CD4-positive, alpha-beta T cell treated with Interleukin-6 for 4 hours (primary cell): ENCODE measurements around the gene POU4F1.
"Not testable (repeated sequence)": the region's sequence is repeated elsewhere in the genome, so short reads cannot be mapped to it uniquely, and the experiment has no call there.

Source experiments
- DNase-seq: peaks from one replicate; pipeline ENCODE4 v3.0.0-alpha.2; 2020; ENCODE audit warnings: mixed read lengths

Gene POU4F1

GRCh38 chr13:78603240-78603957 is at the start of gene POU4F1:
Gene POU4F1 (minus strand): TSS chr13:78603552. CDS start chr13:78603326, 226 bp downstream.
- DNase-seq, result peak; percentile 47

GRCh38 chr13:78652651-78653050 is 49.3 kb upstream of the POU4F1 start:
- no peak for DNase-seq

- no peak for DNase-seq
Measured at GRCh38 chr13:78650717-78651083, 47.3 kb upstream of the POU4F1 start.

GRCh38 chr13:78649997-78650716 is 46.8 kb upstream of the POU4F1 start:
- no peak for DNase-seq

GRCh38 chr13:78647109-78647678 is 43.8 kb upstream of the POU4F1 start:
- not testable (repeated sequence) for DNase-seq

- DNase-seq, result no peak
Measured at GRCh38 chr13:78638216-78638615, 34.9 kb upstream of the POU4F1 start.

GRCh38 chr13:78636495-78636894 is 33.1 kb upstream of the POU4F1 start:
- no peak for DNase-seq

GRCh38 chr13:78632996-78633395 is 29.6 kb upstream of the POU4F1 start:
- no peak for DNase-seq

GRCh38 chr13:78631077-78631476 is 27.7 kb upstream of the POU4F1 start:
- DNase-seq, result no peak

- no peak for DNase-seq
Measured at GRCh38 chr13:78630511-78630910, 27.2 kb upstream of the POU4F1 start.

- DNase-seq, result no peak
Measured at GRCh38 chr13:78625384-78625783, 22.0 kb upstream of the POU4F1 start.

GRCh38 chr13:78623132-78623531 is 19.8 kb upstream of the POU4F1 start:
- DNase-seq, result no peak

GRCh38 chr13:78620936-78621470 is 17.7 kb upstream of the POU4F1 start:
- no peak for DNase-seq

GRCh38 chr13:78618411-78618810 is 15.1 kb upstream of the POU4F1 start:
- DNase-seq, result no peak

GRCh38 chr13:78611040-78611439 is 7.7 kb upstream of the POU4F1 start:
- DNase-seq, result no peak

- DNase-seq, result no peak
Measured at GRCh38 chr13:78610381-78610883, 7.1 kb upstream of the POU4F1 start.

- no peak for DNase-seq
Measured at GRCh38 chr13:78609464-78610205, 6.3 kb upstream of the POU4F1 start.

GRCh38 chr13:78608688-78609463 is 5.5 kb upstream of the POU4F1 start:
- no peak for DNase-seq

GRCh38 chr13:78608252-78608687 is 4.9 kb upstream of the POU4F1 start:
- DNase-seq, result no peak

- no peak for DNase-seq
Measured at GRCh38 chr13:78607409-78608251, 4.3 kb upstream of the POU4F1 start.
